GM19468 (cell line): Measurements from ENCODE around the gene HECTD4.
"Not testable (repeated sequence)": the region's sequence is repeated elsewhere in the genome, so short reads cannot be mapped to it uniquely, and the experiment has no call there.

Experiments
- ATAC-seq: cut with Tn5 transposase; IDR thresholded peaks from one replicate; pipeline ENCODE4 v1.9.1; 2021; ENCODE audit warnings: mild to moderate bottlenecking, moderate library complexity, moderate number of reproducible peaks; ENCODE audit not compliant: unreplicated experiment; ENCODE audit errors: extremely low read depth

The HECTD4 gene

GRCh38 chr12:112283546-112283945 is 98.7 kb downstream of the HECTD4 start:
- no peak for ATAC-seq

GRCh38 chr12:112282920-112283319 is 99.3 kb downstream of the HECTD4 start:
- no peak for ATAC-seq

DNA sequence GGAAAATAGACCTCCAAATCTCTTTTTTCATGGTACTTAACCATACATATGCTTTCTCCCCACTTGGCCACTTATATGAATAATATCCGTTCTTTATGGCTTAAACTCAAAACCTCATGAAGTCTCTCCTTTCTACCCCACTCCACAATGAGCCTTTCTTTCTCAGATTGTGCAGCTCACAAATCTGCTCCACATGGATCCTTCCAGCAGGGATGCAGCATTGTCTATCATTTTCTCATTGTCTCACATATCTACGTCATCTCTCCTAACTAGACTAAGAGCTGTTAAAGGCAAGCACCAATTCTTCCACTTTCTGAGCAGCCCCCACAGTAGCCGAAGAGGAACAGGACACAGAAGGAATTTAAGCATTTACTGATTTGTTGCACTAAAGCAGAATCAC is 106.4 kb downstream of the HECTD4 start:
- ATAC-seq: no peak

DNA sequence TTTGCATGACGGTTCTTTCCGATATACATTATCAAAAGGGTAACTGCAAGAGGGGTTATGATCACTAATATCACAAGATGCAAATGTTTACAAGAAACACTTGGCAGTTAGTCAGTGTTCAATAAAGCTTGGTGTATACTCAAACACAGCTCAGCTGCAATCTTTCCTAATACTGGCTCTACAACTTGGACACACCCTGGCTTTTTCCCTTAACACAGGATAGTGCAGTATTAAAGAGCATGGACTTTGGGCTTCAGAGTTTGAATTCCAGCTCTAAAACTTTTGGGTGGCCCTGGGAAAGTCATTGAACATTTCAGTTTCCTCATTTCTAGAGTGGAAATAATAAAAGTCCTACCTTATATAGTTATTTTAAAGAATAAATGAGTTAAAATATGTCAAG is 107.0 kb downstream of the HECTD4 start:
- ATAC-seq: no peak

DNA sequence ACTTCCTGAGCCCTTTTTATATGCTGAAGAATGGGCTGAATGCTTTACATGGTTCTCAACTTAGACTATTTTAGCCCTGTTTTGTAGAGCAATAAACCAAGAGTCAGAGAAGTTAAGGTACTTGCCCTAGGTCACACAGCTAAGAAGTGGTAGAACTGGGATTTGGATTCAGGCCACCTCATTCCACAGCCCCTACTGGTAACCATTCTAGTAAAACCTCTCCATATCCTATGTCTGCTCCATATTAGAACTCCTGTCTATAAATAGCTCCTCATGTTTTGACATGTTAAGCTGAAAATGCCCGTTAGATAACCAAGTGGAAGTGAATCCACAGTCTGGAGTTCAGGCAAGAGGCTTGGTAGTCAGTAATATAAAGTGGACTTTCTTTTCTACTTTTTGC is 111.6 kb downstream of the HECTD4 start:
- no peak for ATAC-seq

DNA sequence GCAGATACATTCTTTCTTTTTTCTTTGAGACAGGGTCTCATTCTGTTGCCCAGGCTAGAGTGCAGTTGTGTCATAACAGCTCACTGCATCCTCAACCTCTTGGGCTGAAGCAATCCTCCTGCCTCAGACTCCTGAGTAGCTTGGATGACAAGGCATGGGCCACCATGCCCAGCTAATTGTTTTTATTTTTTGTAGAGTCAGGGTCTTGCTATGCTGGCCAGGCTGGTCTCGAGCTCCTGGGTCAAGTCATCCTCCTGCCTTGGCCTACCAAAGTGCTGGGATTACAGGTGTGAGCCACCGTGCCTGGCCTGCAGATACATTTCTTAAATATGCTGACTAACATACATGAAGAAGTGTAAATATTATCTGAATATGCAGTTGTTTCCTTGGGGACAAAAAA is 115.8 kb downstream of the HECTD4 start:
- no peak for ATAC-seq

DNA sequence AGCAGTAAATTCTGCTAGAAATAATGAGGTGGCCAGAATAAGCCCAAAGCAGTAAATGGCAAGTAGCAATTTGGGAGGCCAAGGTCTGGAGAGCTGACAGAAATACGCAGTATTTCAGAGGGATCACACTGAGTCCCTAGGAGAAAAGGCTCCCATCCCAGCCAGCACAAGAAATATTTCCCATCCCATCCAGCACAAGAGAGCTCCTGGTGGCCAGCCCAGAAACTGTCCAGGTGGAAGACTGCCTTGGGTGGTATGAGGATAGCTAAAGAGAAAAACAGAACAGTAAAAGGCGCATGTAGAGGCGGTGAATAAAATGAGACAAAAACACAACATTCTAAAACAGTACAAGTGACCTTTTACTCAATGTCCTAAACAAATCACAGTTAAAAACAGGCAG is 120.7 kb downstream of the HECTD4 start:
- ATAC-seq: no peak

DNA sequence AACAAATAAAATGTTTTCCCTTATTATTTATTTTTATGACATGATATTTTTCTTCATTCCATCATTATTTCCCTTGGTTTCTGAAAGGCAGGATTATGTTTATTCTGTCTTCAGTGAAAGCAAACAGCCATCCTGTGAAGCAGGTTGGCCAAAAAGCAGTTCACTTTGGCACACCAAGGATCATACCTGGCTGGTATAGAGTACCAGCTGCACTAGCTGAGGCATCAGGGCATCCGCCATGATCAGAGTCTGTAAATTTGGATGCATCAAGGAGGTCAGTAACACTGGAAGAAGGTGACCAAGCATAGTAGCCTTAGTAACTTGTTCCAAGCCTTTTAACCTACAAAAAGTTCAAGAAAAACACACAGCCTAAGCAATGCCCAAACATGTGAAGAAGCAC is 123.3 kb downstream of the HECTD4 start:
- no peak for ATAC-seq

DNA sequence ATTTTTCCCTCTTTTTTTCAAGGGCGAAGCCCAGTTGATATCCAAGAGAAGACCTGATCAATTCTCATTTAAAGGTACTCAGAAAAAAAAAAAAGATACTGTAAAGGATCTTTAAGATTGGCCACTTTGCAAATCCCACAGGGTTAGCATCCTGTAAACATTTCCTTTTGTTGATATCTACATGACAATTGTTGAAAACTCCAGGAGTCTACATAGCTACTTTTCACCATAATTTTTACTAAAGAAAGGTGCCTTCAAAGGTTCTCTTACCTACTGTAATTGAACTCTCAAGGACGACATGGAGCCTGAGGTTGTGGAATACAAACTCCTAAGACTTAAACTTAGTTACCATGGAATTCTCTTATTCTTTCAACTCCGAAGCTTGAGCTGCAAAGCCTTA is 125.5 kb downstream of the HECTD4 start:
- no peak for ATAC-seq

DNA sequence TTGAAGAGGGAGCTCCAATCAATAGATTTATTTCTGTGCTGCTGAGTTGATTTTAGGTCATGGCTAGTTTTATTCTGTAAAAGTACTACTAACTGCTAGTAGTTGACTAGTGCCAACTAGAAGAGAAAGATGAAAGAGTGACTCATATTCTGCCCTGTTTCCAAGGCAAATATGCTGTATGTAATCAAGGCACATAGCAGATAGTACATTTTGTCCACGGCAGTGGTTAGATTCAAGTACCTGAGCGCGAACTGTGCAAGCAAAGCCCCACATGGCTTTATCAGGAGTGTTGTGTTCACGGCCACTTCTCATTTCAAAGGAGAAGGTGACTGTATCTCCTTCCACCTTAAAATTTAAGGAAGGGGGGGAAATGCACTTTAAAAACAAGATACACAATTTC is 130.0 kb downstream of the HECTD4 start:
- no peak for ATAC-seq

- not testable (repeated sequence) for ATAC-seq
These were observed 137.3 kb downstream of the HECTD4 start for GRCh38 chr12:112244902-112245301.

GRCh38 chr12:112243255-112244110 is 138.7 kb downstream of the HECTD4 start:
- no peak for ATAC-seq

- no peak for ATAC-seq
These were observed 141.1 kb downstream of the HECTD4 start for GRCh38 chr12:112241176-112241575.

- ATAC-seq: no peak
These were observed 142.3 kb downstream of the HECTD4 start for GRCh38 chr12:112239881-112240280.

- ATAC-seq: no peak
These were observed 143.2 kb downstream of the HECTD4 start for GRCh38 chr12:112239020-112239419.

DNA sequence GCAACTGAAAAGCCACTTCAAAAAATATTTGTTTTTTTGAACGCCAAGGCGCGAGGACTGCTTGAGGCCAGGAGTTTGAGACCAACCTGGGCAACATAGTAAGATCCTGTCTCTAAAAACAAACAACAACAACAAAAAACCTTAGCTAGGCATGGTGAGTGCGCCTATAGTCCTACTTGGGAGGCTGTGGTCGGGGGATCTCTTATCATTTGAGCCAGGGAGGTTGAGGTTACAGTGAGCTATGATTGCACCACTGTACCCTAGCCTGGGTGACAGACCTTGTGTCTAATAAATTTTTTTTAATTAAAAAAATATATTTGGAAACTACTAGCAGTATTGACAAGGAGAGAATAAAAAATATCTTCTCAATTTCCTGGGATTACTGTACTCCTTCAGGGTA is 143.8 kb downstream of the HECTD4 start:
- no peak for ATAC-seq

- ATAC-seq: no peak
These were observed 145.4 kb downstream of the HECTD4 start for GRCh38 chr12:112236786-112237185.

- no peak for ATAC-seq
These were observed 145.8 kb downstream of the HECTD4 start for GRCh38 chr12:112236386-112236785.

DNA sequence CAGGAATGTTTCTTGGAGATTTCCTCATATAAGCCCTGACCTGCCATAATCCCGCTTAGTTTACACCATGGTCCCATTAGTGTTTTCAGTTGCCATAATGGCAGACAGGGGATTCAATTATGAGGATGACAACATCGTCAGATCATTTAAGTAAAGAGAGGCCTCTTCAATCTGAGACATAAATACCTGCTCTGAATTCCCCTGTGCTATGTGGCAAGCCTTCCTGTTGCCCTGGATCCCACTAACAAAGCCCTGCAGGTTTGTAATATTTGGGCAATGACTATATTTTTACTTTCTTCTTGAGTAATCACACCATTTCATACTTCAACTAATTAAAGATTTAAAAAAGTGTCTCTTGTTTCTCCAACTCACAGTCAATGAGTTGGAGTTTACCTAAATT is 147.9 kb downstream of the HECTD4 start:
- no peak for ATAC-seq

DNA sequence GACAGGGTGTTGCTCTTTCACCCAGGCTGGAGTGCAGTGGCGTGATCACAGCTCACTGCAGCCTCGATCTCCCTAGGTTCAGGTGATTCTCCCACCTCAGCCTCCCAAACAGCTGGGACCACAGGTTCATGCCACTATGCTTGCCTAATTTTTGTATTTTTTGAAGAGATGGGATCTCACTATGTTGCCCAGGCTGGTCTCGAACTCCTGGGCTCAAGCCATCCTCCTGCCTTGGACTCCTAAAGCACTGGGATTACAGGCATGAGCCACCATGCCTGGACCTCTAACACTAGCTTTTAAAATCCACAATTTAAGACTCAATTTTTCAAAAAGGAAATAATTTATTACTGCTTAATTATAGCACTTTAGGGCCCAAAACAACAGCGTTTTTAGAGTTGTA is 149.0 kb downstream of the HECTD4 start:
- no peak for ATAC-seq

- ATAC-seq: no peak
These were observed 152.1 kb downstream of the HECTD4 start for GRCh38 chr12:112230136-112230535.

GRCh38 chr12:112226768-112227167 is 155.5 kb downstream of the HECTD4 start:
- no peak for ATAC-seq
